Activated CD4-positive, alpha-beta T cell treated with anti-CD3 and anti-CD28 coated beads for 36 hours (primary cell): ENCODE measurements around the gene EML5. TPM values are rescaled to one million over a fixed set of nuclear protein-coding genes. Genes with fewer than 3 reads are reported as not detected.

Experiments
- ATAC-seq: fragments of 200-7000 bp; cut with Tn5 transposase; one replicate; pipeline ENCODE4 v1.10.0; 2021; ENCODE audit warnings: mild to moderate bottlenecking, moderate library complexity
- CTCF ChIA-PET: fragments of 350-600 bp; sonication (Branson Sonifier 250); formaldehyde crosslinking; loops from one replicate; lab custom pipeline; 2021; ENCODE audit warnings: antibody characterized with exemption; lab: Charles Lee
- POLR2A ChIA-PET: fragments of 350-600 bp; sonication (Branson Sonifier 250); formaldehyde crosslinking; loops from one replicate; lab custom pipeline; 2021; ENCODE audit warnings: antibody characterized with exemption, inconsistent platforms; lab: Charles Lee
- DNase-seq: peaks from one replicate; pipeline ENCODE4 v3.0.0-alpha.2; 2020
- H3K27ac Mint-ChIP-seq: one replicate; pipeline ENCODE4 v1.8.0; 2021; ENCODE audit warnings: mixed read lengths
- H3K27me3 Mint-ChIP-seq: one replicate; pipeline ENCODE4 v1.8.0; 2021; ENCODE audit warnings: mixed read lengths
- H3K36me3 Mint-ChIP-seq: one replicate; pipeline ENCODE4 v1.8.0; 2021; ENCODE audit warnings: low read depth, mixed read lengths
- H3K4me1 Mint-ChIP-seq: one replicate; pipeline ENCODE4 v1.8.0; 2021; ENCODE audit warnings: mixed read lengths
- H3K4me3 Mint-ChIP-seq: one replicate; pipeline ENCODE4 v1.8.0; 2021; ENCODE audit warnings: mild to moderate bottlenecking, moderate library complexity, mixed read lengths
- H3K9me3 Mint-ChIP-seq: one replicate; pipeline ENCODE4 v1.8.0; 2021; ENCODE audit warnings: low read depth, mixed read lengths
- intact Hi-C, 2 experiments: fragments of 100-400 bp; cut with DNase I in 1 of 2; cut with micrococcal nuclease in 1 of 2; formaldehyde crosslinking; loops; one replicate each; pipeline versions ENCODE4 v1.14.2 to v1.15.1; 2022 to 2024; cut with DNase I, micrococcal nuclease
- total RNA-seq, 2 experiments: library from RNA; stranded (reverse); gene quantifications; one replicate each; pipeline ENCODE4 v1.2.3, GENCODE V29; 2021

Gene EML5
- total RNA-seq = 1 to 10 TPM; 8.1 TPM

GRCh38 chr14:88792473-88793258, at the start of gene EML5:
Gene EML5 (minus strand): TSS chr14:88792953. CDS start chr14:88792503, 450 bp downstream.
- Mint-ChIP-seq H3K4me1 (peaks cover 26% of the 10 kb centered on the region), H3K27me3 (no peaks in the 10 kb centered on the region), H3K4me3 (peak within 1 kb of the TSS; percentile 87), H3K9me3 (no peaks in the 10 kb centered on the region), H3K36me3 (no peaks in the 10 kb centered on the region), H3K27ac (peak within 1 kb of the TSS; percentile 87)
- intact Hi-C loops = loop anchor here (1.0 to 5.0 kb wide), 11 partner anchors 32 to 1464 kb away; partner anchors contain the start of genes TTC8 (in 2 of the 2), ZC3H14 (in 2 of the 2), EFCAB11 (in 1 of the 2) and GALC (in 1 of the 2)
- DNase-seq = peak; percentile 90
- POLR2A ChIA-PET = interaction anchor here (1.3 kb wide), 1 partner anchor 32 kb away, joined by 4 read pairs; the partner anchor contains the start of gene TTC8
- CTCF ChIA-PET = interaction anchor here (0.6 to 1.7 kb wide), 4 partner anchors 14 to 228 kb away, joined by 3 to 5 read pairs (median 4); partner anchors contain the start of gene TTC8
- peak; percentile 76 for ATAC-seq

DNA sequence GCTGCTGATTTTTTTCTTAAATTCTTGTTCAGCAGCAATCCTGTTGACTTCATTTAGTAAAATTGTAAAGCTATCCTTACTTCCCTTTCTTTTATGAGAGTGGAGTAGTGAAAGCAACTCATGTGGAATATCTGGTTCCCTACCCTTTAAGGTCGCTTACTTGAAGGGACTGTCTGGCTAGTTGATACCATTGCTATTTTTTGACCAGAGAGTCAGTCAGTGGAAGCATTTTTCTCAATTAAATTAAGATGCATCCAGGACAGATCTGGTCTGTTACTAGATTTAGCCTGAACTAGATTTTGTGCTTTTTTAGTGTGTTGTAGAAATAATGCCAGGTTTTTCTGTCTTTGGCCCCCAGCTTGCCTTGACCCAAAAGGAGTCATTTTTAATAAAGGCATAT, 49.7 kb upstream of the EML5 start:
- intact Hi-C loops = no loop called here

DNA sequence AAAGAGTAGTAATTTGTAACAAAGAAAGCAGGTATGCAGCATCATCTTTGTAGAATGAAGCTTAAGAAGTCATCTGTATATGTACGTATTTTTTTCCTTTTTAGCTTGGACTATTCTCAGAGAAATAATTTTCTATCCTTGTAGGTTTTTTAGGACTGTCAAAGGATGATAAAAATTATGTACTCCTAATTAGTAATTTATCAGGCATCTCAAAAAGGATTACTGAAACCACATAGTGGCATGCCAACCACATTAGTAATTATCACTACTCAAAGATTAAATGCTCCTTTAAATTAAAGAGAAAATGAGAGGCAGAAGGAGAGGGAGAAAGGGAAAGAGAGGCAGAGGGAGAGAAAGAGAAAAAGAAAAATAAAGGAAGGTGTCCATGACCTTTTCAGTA, 49.0 kb upstream of the EML5 start:
- intact Hi-C loops = no loop called here
- CTCF ChIA-PET = interaction anchor here (0.6 kb wide), 1 partner anchor 1918 kb away, joined by 3 read pairs; no protein-coding TSS in a partner anchor
- no peaks in the 10 kb centered on the region for H3K9me3 Mint-ChIP-seq

More for the DNA sequence above, 49.7 kb upstream of the EML5 start:
- no peaks in the 10 kb centered on the region for H3K4me1 Mint-ChIP-seq
- ATAC-seq (no peak), DNase-seq (no peak)
- POLR2A ChIA-PET = no interaction called here
- no peak overlapping the region for H3K4me3 Mint-ChIP-seq
- no peaks in the 10 kb centered on the region for H3K36me3 Mint-ChIP-seq
- H3K27me3 Mint-ChIP-seq = peaks cover 2% of the 10 kb centered on the region
- CTCF ChIA-PET = interaction anchor here (0.6 kb wide), 1 partner anchor 1917 kb away, joined by 3 read pairs; no protein-coding TSS in a partner anchor
- no peaks in the 10 kb centered on the region for H3K9me3 Mint-ChIP-seq
- no peak overlapping the region for H3K27ac Mint-ChIP-seq

GRCh38 chr14:88840926-88841325, 48.2 kb upstream of the EML5 start:
- intact Hi-C loops = no loop called here
- Mint-ChIP-seq H3K36me3 (no peaks in the 10 kb centered on the region), H3K4me3 (no peak overlapping the region), H3K27me3 (peaks cover 4% of the 10 kb centered on the region), H3K4me1 (no peaks in the 10 kb centered on the region), H3K9me3 (no peaks in the 10 kb centered on the region), H3K27ac (no peak overlapping the region)
- DNase-seq (no peak), ATAC-seq (no peak)
- POLR2A ChIA-PET = no interaction called here
- CTCF ChIA-PET = interaction anchor here (1.1 kb wide), 1 partner anchor 9 kb away, joined by 3 read pairs; no protein-coding TSS in a partner anchor

More for the DNA sequence above, 49.0 kb upstream of the EML5 start:
- POLR2A ChIA-PET = no interaction called here
- H3K4me3 Mint-ChIP-seq = no peak overlapping the region
- no peaks in the 10 kb centered on the region for H3K4me1 Mint-ChIP-seq
- H3K27me3 Mint-ChIP-seq = peaks cover 4% of the 10 kb centered on the region
- H3K27ac Mint-ChIP-seq = no peak overlapping the region
- DNase-seq (no peak), ATAC-seq (no peak)
- H3K36me3 Mint-ChIP-seq = no peaks in the 10 kb centered on the region

DNA sequence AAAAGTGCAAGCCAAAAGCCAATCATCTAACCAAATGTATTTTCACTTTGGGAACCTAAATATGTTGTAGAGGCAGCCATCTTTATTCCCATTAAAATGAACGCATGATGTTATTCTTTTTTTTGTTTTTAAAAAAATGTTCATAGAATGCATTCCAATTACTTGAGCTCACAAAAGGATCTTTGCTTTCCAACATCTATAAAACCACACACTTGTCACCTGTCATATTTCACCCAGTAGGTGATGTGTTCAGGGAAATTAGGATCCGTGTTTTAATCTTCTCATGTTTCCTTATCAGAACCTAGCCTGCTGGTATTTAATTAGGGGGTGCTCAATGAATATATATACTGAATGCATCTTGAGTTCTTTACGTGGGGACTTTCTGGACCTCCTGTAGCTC, 45.3 kb upstream of the EML5 start:
- H3K36me3 Mint-ChIP-seq = no peaks in the 10 kb centered on the region
- H3K27ac Mint-ChIP-seq = no peak overlapping the region
- peaks cover 4% of the 10 kb centered on the region for H3K27me3 Mint-ChIP-seq
- ChIA-PET CTCF (interaction anchor here (0.9 to 1.6 kb wide), 3 partner anchors 9 to 41 kb away, joined by 3 to 4 read pairs (median 3); no protein-coding TSS in a partner anchor), POLR2A (no interaction called here)
- H3K4me1 Mint-ChIP-seq = no peaks in the 10 kb centered on the region
- H3K9me3 Mint-ChIP-seq = no peaks in the 10 kb centered on the region
- no peak overlapping the region for H3K4me3 Mint-ChIP-seq
- ATAC-seq = no peak
- intact Hi-C loops = no loop called here
- no peak for DNase-seq

DNA sequence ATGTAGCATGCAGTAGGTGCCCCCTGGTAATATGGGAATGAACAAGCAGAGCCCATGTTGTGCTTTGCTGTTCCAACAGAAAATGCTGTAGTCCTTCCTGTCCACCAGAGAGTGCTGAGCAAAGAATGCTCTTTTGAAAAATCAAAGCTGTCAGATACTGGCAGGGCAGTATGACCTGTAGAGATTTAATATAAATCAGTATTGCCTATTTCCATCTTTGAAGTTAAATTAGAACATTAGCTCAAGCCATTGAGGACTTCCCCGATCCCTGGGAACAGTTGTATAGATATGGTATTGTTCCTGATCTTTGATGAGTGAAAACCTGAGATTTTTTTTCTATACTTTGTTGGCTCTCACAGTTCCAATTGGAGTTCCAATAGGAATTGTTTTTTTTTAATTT, 44.7 kb upstream of the EML5 start:
- no peaks in the 10 kb centered on the region for H3K36me3 Mint-ChIP-seq
- ChIA-PET CTCF (interaction anchor here (0.9 to 1.2 kb wide), 3 partner anchors 25 to 40 kb away, joined by 3 to 4 read pairs (median 3); no protein-coding TSS in a partner anchor), POLR2A (no interaction called here)
- peaks cover 4% of the 10 kb centered on the region for H3K27me3 Mint-ChIP-seq
- H3K4me1 Mint-ChIP-seq = no peaks in the 10 kb centered on the region
- no peak for DNase-seq
- no peaks in the 10 kb centered on the region for H3K9me3 Mint-ChIP-seq
- no peak overlapping the region for H3K27ac Mint-ChIP-seq
- no peak overlapping the region for H3K4me3 Mint-ChIP-seq
- intact Hi-C loops = no loop called here
- no peak for ATAC-seq

DNA sequence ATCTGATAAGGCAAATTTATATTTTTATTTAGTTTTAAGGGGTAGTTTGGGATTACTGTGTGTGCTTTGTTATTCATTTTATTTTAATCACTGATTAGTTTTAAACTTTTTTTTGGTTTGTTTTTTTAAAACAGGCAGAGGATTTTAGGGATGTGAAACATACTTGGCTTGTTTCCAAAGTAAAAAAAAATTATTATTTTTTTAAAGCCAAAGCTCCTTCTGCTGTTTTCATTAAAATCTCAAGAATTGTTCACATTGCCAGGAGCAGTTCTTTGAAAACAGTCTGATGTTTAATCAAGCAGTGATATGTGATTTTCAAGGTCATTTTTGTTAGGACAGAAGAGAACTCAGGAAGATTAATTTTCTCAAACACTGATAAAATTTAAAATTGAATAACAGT, 42.9 kb upstream of the EML5 start:
- Mint-ChIP-seq H3K27me3 (peaks cover 4% of the 10 kb centered on the region), H3K4me1 (peaks cover 5% of the 10 kb centered on the region), H3K4me3 (no peak overlapping the region), H3K36me3 (no peaks in the 10 kb centered on the region), H3K9me3 (no peaks in the 10 kb centered on the region), H3K27ac (no peak overlapping the region)
- intact Hi-C loops = no loop called here
- POLR2A ChIA-PET = no interaction called here
- no peak for DNase-seq
- CTCF ChIA-PET = interaction anchor here (0.9 kb wide), 1 partner anchor 18 kb away, joined by 3 read pairs; no protein-coding TSS in a partner anchor
- no peak for ATAC-seq

DNA sequence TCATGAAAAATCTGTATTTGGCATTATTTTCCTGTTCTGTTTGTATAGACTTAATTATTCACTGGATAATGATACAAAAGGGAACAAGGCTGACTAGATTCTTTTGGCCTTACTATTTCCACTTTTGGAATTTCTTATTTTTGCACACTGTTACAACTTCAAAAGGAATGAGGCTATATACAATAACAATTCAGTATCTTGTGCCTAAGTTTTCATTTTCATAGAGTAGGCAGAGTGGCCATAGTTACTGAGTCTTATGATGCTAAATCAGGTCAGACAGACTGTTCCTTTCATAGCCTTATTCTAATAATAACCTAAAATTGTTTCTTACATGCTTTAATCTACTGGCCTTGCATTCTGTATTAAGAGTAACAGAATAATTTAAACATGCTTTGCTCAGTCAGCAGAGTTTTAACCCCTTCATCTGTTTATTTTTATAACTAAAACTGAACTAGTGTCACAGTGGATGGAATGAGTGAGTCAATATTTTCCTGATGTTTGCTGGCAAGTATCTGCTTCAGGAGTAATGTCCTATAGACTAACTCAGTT, 42.2 kb upstream of the EML5 start:
- no peak overlapping the region for H3K27ac Mint-ChIP-seq
- DNase-seq = no peak
- H3K4me3 Mint-ChIP-seq = no peak overlapping the region
- intact Hi-C loops = no loop called here
- ATAC-seq = no peak
- no peaks in the 10 kb centered on the region for H3K9me3 Mint-ChIP-seq
- CTCF ChIA-PET = interaction anchor here (0.9 kb wide), 1 partner anchor 18 kb away, joined by 3 read pairs; no protein-coding TSS in a partner anchor
- POLR2A ChIA-PET = no interaction called here
- H3K36me3 Mint-ChIP-seq = no peaks in the 10 kb centered on the region
- H3K27me3 Mint-ChIP-seq = peaks cover 4% of the 10 kb centered on the region
- peaks cover 5% of the 10 kb centered on the region for H3K4me1 Mint-ChIP-seq

DNA sequence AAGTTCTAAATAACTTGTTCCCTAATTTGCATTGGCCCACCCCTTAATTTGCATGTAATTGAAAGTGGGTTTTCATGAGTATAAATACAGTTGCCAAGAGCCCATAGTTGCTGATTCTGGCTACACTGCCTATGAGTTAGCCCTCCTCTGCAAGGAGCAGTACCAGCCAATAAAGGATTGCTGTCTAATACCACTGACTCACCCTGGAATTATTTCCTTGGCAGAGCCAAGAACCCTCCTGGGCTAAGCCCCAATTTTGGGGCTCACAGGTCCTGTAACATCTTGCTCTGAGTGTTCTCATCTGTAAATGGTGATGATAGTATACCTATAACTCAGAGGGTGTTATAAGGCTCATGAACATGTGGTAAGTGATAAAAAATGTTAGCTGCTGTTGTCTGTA, 38.5 kb upstream of the EML5 start:
- Mint-ChIP-seq H3K4me1 (peaks cover 5% of the 10 kb centered on the region), H3K4me3 (no peak overlapping the region), H3K27me3 (no peaks in the 10 kb centered on the region), H3K36me3 (no peaks in the 10 kb centered on the region), H3K27ac (no peak overlapping the region), H3K9me3 (no peaks in the 10 kb centered on the region)
- intact Hi-C loops = no loop called here
- no peak for DNase-seq
- POLR2A ChIA-PET = no interaction called here
- CTCF ChIA-PET = no interaction called here
- no peak for ATAC-seq

DNA sequence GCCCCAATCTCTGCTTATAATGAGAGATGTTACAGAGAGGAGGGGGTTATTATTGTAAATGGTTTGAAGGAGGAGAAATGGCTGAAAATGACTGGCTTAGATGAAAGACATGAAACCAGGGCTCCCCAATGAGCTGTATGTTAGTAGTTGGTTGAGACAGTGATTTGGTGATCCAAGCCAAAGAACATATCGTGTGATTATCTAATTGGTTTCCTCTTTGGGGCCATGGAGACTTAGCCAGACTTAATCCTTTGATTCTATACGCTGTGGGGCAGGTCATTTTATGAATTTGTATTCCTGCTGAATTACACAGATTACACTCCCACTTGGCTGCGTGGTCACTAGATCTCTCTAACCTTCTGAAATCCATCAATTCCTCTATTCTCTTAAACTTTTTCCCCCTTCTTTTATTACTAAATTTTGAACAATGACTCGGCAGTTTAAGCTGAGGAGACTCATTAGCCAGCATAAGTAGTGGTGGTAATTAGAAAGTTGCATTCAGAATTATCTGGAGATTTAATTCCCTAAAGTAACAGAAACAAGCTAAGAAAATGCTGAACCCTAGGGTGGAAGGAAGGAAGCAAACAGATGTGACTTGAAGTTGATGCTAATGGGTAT, 37.0 kb upstream of the EML5 start:
- H3K36me3 Mint-ChIP-seq = no peaks in the 10 kb centered on the region
- DNase-seq (no peak), ATAC-seq (no peak)
- POLR2A ChIA-PET = no interaction called here
- CTCF ChIA-PET = interaction anchor here (1.1 to 1.7 kb wide), 2 partner anchors 39 to 162 kb away, joined by 3 to 4 read pairs; no protein-coding TSS in a partner anchor
- intact Hi-C loops = no loop called here
- H3K4me3 Mint-ChIP-seq = no peak overlapping the region
- H3K4me1 Mint-ChIP-seq = peaks cover 10% of the 10 kb centered on the region
- H3K27me3 Mint-ChIP-seq = no peaks in the 10 kb centered on the region
- H3K27ac Mint-ChIP-seq = no peak overlapping the region
- no peaks in the 10 kb centered on the region for H3K9me3 Mint-ChIP-seq

- no peaks in the 10 kb centered on the region for H3K27me3 Mint-ChIP-seq
- intact Hi-C loops = no loop called here
- H3K9me3 Mint-ChIP-seq = no peaks in the 10 kb centered on the region
- ChIA-PET POLR2A (no interaction called here), CTCF (interaction anchor here (1.1 to 1.7 kb wide), 3 partner anchors 9 to 162 kb away, joined by 3 to 4 read pairs (median 3); no protein-coding TSS in a partner anchor)
- H3K4me1 Mint-ChIP-seq = peaks cover 10% of the 10 kb centered on the region
- H3K4me3 Mint-ChIP-seq = no peak overlapping the region
- DNase-seq (no peak), ATAC-seq (no peak)
- H3K27ac Mint-ChIP-seq = peak overlapping the region; percentile 20
- no peaks in the 10 kb centered on the region for H3K36me3 Mint-ChIP-seq
These were observed 36.4 kb upstream of the EML5 start for GRCh38 chr14:88829188-88829587.
